MM.1S (cell line): ENCODE measurements around the gene EHF.

Source experiments
- DNase-seq: peaks from one replicate; pipeline ENCODE4 v3.0.0-alpha.2; 2015
- H2AFZ ChIP-seq: fragments of 300-600 bp; sonication (generic); 2 replicates; pipeline ENCODE4 v1.6.0; 2016; ENCODE audit warnings: antibody characterized with exemption, low read length
- H3F3A ChIP-seq: fragments of 300-600 bp; sonication (generic); 2 replicates; pipeline ENCODE4 v1.6.1; 2016; ENCODE audit warnings: mild to moderate bottlenecking, antibody characterized with exemption, low read length, moderate library complexity, mixed read lengths; ENCODE audit not compliant: insufficient read depth
- H3K27ac ChIP-seq: fragments of 300-600 bp; sonication (generic); 2 replicates; pipeline ENCODE4 v1.5.1; 2016; ENCODE audit warnings: mild to moderate bottlenecking, low read length
- H3K27me3 ChIP-seq: fragments of 300-600 bp; sonication (generic); replicated peaks from 2 replicates; pipeline ENCODE4 v1.6.0; 2016; ENCODE audit warnings: low read length; ENCODE audit not compliant: insufficient read depth
- H3K36me3 ChIP-seq: fragments of 300-600 bp; sonication (generic); replicated peaks from 2 replicates; pipeline ENCODE4 v1.6.1; 2016; ENCODE audit warnings: mild to moderate bottlenecking, low read length, mixed read lengths; ENCODE audit not compliant: insufficient read depth
- H3K4me1 ChIP-seq: fragments of 300-600 bp; sonication (generic); 2 replicates; pipeline ENCODE4 v1.6.1; 2016; ENCODE audit warnings: low read length, mixed read lengths
- H3K4me2 ChIP-seq: fragments of 300-600 bp; sonication (generic); 2 replicates; pipeline ENCODE4 v1.6.0; 2016; ENCODE audit warnings: low read depth, low read length
- H3K4me3 ChIP-seq: fragments of 300-600 bp; sonication (generic); 2 replicates; pipeline ENCODE4 v1.5.1; 2016; ENCODE audit warnings: low read length, mixed read lengths
- H3K79me2 ChIP-seq: fragments of 300-600 bp; sonication (generic); 2 replicates; pipeline ENCODE4 v1.6.1; 2016; ENCODE audit warnings: mixed run types, low read length, mixed read lengths
- H3K9ac ChIP-seq: fragments of 300-600 bp; sonication (generic); 2 replicates; pipeline ENCODE4 v1.6.1; 2016; ENCODE audit warnings: low read length, mixed read lengths
- H3K9me2 ChIP-seq: fragments of 300-600 bp; sonication (generic); replicated peaks from 2 replicates; pipeline ENCODE4 v1.6.1; 2016; ENCODE audit warnings: mild to moderate bottlenecking, low read length, mixed read lengths; ENCODE audit not compliant: insufficient read depth
- H3K9me3 ChIP-seq: fragments of 300-600 bp; sonication (generic); replicated peaks from 2 replicates; pipeline ENCODE4 v1.6.1; 2016; ENCODE audit warnings: mild to moderate bottlenecking, low read length, mixed read lengths; ENCODE audit not compliant: insufficient read depth
- H4K20me1 ChIP-seq: fragments of 300-600 bp; sonication (generic); 2 replicates; pipeline ENCODE4 v1.6.1; 2016; ENCODE audit warnings: mild to moderate bottlenecking, low read length, moderate library complexity, mixed read lengths; ENCODE audit not compliant: insufficient read depth
- CTCF ChIP-seq: fragments of 300-600 bp; sonication (generic); IDR thresholded peaks from 2 replicates; pipeline ENCODE4 v1.5.1; 2016; ENCODE audit warnings: antibody characterized with exemption, low read length, mixed read lengths
- EZH2 ChIP-seq: fragments of 300-600 bp; sonication (generic); optimal IDR thresholded peaks from 2 replicates; pipeline ENCODE3; 2017; ENCODE audit warnings: low read depth, mild to moderate bottlenecking, antibody characterized with exemption, low read length, mixed read lengths
- EZH2phosphoT487 ChIP-seq: fragments of 300-600 bp; sonication (generic); IDR thresholded peaks from 2 replicates; pipeline ENCODE4 v1.6.1; 2018; ENCODE audit warnings: antibody characterized with exemption, low read length

EHF gene

DNA sequence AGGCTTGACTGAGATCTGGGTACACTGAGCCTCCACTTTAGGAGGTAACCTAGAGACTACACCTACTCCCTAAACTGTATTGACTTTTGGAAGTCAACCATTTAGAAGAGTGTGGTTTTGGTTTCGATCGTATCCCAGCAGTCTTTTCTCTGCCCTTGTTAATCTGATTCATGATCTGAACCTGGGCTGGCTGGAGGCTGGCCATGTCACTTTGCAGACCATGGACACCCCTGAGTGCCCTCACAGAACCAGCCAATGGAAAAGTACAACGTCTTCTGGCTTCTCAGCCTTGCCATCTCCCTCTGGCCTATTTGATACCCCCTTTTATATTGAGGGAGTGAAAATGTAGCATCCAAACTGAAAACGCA, 10.8 kb downstream of the EHF start:
- TF ChIP-seq CTCF: no peak
- no peak for TF ChIP-seq EZH2
- no peak for TF ChIP-seq EZH2phosphoT487
- H3K27me3 ChIP-seq: no peaks in the 10 kb centered on the region
- H3K4me1 ChIP-seq: peaks cover 17% of the 10 kb centered on the region
- no peaks in the 10 kb centered on the region for H3K79me2 ChIP-seq
- H3K9me3 ChIP-seq: no peaks in the 10 kb centered on the region
- no peak overlapping the region for H3K4me2 ChIP-seq
- no peak for DNase-seq
- H2AFZ ChIP-seq: no peak overlapping the region
- no peaks in the 10 kb centered on the region for H3K9me2 ChIP-seq
- no peaks in the 10 kb centered on the region for H3K36me3 ChIP-seq
- H4K20me1 ChIP-seq: no peaks in the 10 kb centered on the region
- no peak overlapping the region for H3K4me3 ChIP-seq
- H3K27ac ChIP-seq: no peak overlapping the region
- no peak overlapping the region for H3K9ac ChIP-seq
- H3F3A ChIP-seq: no peaks in the 10 kb centered on the region

DNA sequence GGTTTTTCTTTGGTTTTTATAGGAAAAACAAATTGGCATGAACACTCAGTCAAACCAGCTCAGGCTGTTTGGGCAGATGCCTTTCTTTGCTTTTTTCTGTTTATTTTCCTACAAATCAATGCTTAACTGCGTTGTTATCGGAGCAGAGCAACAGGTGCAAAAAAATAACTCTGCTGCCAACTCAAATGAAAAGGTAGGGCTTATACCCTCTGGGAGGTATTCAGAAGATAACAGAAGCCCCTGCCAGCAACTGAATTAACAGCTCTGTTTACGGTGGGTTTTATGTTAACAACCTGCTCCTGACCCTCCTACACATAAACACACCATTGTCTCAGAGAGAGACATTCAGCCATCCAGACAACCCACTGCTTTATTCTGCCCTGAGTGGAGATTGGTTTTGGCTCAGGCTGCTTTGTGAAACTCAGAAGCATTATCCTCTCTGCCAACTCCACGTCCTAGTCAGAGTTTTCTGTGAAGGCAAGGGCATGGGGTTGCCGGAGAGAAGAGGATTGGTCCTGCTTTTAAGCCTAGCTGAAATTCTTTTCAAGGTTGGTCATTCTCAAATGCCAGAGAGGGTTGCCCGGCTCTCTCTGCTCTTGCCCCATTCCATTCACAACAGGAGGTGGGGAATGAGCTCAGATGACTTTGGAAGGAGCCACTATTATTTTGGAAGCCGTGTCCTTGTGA, 11.4 kb downstream of the EHF start:
- no peak overlapping the region for H3K4me2 ChIP-seq

GRCh38 chr11:34633640-34633989, 12.7 kb downstream of the EHF start:
- Histone ChIP-seq H4K20me1 (no peaks in the 10 kb centered on the region), H3K27ac (peak overlapping the region; percentile 32; the same call in 1 of the 2 replicates), H2AFZ (peak overlapping the region; percentile 51), H3K9me3 (no peaks in the 10 kb centered on the region), H3K9ac (no peak overlapping the region), H3F3A (no peaks in the 10 kb centered on the region), H3K9me2 (no peaks in the 10 kb centered on the region), H3K79me2 (no peaks in the 10 kb centered on the region), H3K4me2 (peak overlapping the region; percentile 42; the same call in 1 of the 2 replicates), H3K4me1 (peaks cover 17% of the 10 kb centered on the region), H3K27me3 (no peaks in the 10 kb centered on the region), H3K36me3 (no peaks in the 10 kb centered on the region), H3K4me3 (no peak overlapping the region)
- TF ChIP-seq EZH2 (no peak), CTCF (no peak), EZH2phosphoT487 (no peak)
- DNase-seq: no peak

More for the DNA sequence above, 11.4 kb downstream of the EHF start:
- Histone ChIP-seq H3F3A (no peaks in the 10 kb centered on the region), H3K9me3 (no peaks in the 10 kb centered on the region), H2AFZ (no peak overlapping the region), H3K27me3 (no peaks in the 10 kb centered on the region), H3K4me3 (no peak overlapping the region), H3K79me2 (no peaks in the 10 kb centered on the region), H3K4me1 (peaks cover 17% of the 10 kb centered on the region), H3K9me2 (no peaks in the 10 kb centered on the region), H4K20me1 (no peaks in the 10 kb centered on the region), H3K27ac (no peak overlapping the region), H3K36me3 (no peaks in the 10 kb centered on the region), H3K9ac (no peak overlapping the region)
- no peak for TF ChIP-seq EZH2
- no peak for TF ChIP-seq CTCF
- no peak for TF ChIP-seq EZH2phosphoT487
- DNase-seq: no peak
